ENCODE data around the gene LIPH.
A peak's percentile ranks its signal among the peaks of the same experiment; 100 is the strongest.
"Not testable (repeated sequence)": the region's sequence is repeated elsewhere in the genome, so short reads cannot be mapped to it uniquely, and the experiment has no call there.

The LIPH gene

DNA sequence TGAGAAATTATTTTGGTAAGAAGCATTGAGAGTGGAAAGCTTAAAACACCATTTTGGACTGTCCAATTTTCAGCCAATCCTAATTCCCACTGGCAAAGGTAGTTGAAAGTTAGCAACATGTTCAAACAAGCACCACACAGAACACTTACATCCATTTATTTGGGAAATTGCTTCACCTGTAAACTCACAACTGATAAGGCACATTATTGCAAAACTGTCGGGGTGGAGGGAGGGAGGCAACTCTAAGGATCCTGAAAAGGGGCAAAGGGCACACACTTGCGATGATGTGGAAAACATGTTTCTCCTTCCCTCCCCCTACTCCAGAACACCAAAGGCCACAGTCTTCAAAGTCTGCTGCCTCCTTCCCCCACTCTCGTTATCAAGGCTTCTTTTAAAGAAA, 62.9 kb downstream of the LIPH start:
- DNase-seq, result no peak

DNA sequence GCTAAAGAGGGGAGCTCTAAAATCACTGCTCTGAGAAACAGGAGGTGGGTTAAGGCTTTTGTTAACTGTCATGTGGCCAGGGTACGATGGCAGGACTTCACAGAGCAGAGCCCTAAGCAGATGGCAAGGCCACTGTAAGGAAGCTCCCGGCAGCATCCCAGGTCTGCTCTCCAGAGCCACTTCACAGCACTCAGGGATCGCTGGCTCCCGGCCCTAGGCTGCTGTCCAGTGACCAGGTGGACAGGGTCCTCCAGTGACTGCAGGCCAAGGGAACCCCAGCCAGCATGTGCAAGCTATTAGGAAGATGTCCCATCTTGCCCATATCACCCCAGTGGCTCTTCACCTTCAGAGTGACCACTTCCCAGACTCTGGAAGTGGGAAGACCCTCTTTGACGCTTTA, 63.9 kb downstream of the LIPH start:
- DNase-seq, result no peak

DNA sequence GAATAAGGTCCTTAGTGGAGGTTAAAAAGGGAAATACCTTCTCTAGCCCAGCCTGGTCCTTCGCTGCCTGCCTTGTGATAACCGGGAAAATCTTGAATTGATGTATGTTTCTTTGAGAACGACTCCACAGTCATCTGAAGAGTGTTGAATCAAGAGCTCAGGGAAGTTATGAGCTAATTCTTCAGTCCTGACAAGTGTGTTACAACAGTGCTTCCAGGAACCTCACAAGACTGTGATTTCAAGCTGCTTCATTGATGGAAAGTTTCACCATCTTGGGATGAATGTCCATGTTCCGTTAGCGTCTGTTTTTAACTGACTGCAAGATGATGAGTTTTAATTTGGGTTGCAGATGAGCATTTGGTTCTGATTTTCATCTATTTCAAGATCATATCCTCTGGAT, 66.0 kb downstream of the LIPH start:
- no peak for DNase-seq

DNA sequence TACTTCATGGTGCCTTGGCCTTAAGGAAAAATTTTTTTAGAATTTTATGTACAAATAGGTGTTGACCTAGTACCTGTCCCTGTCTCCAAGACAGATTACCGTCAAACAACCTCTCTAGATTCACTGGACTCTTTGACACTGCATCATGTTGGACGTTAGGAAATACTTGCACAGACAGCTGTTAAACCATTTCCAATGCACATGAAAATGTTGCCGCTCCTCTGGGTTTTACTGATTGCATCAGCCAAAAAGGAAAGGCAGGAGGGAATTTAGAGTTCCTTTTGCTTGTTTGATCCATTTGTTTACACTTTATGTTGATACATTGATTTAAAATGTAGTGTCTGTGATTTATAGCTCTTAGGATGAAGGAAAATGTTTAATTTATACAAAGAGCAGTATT, 68.1 kb downstream of the LIPH start:
- no peak for DNase-seq

DNA sequence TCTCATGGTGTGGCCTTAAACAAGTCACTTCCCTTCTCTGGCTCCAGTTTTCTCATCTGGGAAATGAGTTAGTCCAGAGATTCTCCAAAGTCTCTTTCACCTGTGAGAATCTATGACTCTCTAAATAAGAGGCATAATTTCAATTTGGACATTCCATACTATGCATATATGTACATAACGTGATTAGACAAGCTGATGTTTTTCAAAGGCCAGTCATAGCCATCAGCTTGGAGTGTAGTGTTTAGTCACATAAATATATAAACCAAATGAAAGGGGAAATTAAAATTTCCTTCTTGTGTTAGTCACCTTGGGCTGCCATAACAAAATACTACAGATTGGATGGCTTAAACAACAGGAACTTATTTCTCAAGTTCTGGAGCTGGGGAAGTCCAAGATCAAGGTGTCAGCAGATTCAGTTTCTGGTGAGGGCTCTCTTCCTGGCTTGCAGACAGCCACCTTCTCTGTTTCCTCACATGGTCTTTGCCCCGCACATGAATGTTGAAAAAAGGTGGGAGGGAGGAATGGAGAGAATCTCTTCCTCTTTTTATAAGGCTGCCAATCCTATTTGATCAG, 72.9 kb downstream of the LIPH start:
- DNase-seq, result no peak

DNA sequence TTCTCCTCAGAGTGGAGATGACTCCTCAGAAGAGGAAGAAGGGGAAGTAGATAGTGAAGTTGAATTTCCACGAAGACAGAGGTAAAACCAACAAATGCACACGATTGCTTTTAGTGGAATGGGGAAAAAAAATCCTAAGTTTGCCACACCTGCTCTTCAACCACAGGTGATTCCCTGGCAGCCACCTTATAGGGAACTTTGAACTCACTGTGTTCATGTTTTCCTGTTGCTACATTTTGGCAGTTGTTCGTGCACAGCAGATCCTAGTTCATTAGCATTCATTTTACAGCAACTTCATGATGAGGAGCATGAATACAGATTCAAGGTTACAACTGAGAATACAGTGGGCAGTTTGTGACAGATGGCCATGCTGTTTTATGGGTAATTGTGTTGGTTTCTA, 75.1 kb downstream of the LIPH start:
- no peak for DNase-seq

DNA sequence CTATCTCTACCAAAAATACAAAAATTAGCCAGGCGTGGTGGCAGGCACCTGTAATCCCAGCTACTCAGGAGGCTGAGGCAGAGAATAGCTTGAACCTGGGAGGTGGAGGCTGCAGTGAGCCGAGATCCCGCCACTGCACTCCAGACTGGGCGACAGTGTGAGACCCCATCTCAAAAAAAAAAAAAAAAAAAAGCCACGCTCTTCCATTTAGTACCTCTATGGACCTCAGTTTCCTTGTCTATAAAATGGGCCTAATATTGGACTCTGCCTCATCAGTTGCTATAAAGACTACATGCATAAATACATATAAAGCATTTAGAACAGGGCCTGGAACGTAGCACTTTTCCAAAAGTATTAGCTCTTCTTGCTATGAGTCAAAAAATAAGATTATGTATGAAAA, 77.5 kb downstream of the LIPH start:
- not testable (repeated sequence) for DNase-seq

DNA sequence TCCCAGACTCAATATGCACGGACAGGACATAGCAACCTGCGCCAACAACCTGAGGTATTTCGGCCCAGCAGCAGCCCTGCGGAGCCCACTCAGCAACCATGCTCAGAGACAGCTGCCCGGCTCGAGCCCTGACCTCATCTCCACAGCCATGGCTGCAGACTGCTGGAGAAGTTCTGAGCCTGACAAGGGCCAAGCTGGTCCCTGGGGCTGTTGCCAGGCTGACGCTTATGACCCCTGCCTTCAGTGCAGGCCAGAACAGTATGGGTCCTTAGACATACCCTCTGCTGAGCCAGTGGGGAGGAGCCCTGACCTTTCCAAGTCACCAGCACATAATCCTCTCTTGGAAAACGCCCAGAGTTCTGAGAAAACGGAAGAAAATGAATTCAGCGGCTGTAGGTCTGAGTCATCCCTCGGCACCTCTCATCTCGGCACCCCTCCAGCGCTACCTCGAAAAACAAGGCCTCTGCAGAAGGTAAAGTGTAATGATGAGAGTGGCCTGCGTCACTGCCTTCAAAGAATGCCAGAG, 79.0 kb downstream of the LIPH start:
- DNase-seq, result peak in 12 of 56 donors; percentile 2 to 30 (median 7)

DNA sequence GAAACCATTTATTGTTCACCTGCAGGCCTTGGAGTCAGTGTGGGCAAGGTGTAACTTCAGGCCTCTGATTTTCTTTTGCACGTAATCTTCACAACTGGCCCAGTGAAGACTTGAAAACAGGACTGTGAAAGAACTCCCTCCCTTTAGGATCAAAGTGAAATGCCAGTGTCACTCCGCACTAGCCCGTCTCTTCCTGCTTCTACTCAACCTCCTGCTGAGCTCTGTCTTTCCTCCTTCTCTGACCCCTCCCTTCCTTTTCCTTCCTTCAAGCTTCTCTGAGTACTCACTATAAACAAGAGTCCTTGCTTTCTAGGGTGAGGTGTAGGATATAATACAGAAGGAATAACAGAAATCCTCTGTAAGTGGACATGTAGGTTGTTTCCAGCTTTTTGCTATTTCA, 82.1 kb downstream of the LIPH start:
- DNase-seq, result no peak

DNA sequence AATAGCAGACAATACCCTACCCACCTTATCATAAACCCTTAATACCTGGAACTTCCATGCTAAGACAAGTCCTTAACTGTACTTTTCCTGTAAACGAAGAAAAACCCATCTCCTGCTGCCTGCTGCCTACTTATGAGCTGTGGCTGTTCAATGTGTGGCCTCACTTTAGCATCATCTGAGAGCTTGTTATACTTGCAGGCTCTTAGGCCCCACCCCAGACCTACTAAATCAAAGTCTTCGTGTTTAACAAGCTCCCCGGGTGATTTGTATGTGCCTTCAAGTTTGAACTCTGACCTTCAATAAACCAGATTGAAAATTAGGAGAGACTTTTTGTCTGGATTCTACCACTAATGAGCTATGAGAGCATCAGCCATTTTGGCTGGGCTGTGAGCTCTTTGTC, 82.8 kb downstream of the LIPH start:
- DNase-seq, result no peak

DNA sequence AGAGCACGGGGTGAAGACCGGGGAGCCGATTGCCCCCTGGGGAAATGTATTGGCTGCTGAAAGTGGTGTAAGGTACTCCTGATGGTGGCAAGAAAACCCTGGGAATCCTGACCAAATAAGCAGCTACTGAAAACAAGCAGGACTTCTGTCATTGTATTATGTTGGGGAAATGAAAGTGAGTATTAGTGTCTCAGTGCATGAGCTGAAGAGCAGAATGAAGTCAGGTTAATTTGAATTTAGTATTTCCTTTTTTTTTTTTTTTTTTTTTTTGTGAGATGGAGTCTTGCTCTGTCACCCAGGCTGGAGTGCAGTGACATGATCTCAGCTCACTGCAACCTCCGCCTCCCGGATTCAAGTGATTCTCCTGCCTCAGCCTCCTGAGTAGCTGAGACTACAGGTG, 86.3 kb downstream of the LIPH start:
- DNase-seq, result not testable (repeated sequence)

DNA sequence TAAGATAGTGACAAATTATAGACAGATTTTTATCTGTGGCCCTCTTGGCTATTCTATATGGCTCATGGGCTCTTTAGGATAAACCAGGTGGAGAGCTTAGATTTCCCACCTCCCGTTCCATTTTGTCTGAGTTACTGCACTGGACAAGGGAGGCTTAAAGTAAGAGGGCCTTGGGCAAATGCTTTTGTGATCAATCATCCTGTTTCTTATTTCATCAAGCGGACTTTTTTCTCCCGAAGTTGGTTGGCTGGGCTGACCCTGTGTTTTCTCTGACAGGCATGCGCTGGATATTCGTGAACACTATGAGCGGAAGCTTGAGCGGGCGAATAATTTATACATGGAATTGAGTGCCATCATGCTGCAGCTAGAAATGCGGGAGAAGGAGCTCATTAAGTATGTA, 86.9 kb downstream of the LIPH start:
- DNase-seq, result no peak

DNA sequence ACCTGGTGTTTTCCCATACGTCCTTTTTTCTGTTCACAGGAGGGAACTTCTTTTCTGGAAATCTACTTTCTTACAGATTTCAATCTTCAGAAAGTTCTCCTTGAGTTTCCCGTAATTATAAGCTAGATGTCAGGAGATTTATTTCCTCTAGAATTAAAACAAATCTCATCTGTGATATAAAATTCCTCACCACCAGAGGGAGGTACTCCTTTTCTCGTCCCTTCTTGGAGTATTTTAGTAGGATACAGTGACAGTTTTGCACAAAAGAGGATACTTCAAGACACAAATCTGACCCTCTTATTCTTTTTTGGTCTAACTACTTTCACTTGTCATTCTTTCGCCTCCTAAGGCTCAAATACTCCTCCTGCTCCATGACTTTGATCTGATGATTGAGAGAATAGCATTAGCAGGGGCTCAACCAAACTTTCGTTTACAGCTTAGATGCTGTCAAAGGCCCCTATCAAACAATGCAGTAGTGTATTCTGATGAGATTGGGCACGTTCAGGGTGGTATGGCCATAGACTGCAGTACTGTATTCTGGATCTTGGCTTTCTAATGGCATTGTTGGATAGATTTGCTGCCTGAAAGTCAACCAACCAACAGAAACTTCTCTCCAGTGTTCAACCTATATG, 91.6 kb downstream of the LIPH start:
- no peak for DNase-seq

DNA sequence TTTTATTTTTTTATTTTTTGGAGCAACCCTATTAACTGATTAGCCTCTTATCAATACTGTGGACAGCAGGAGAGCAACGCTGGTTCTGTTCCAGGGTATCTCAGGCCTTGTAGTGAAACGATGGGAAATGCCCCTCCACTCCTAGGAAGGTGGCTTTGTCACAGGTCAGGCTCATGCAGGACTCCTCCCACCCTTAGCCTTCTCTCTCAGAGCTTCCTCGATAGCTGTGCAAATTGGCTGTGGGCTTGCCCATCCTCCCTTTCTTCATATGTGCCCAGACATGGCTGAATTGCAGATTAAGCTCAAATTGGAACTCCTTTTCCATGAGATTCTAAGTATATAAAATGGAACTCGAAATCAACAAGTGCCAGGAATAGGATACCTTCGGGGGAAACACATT, 92.1 kb downstream of the LIPH start:
- no peak for DNase-seq

DNA sequence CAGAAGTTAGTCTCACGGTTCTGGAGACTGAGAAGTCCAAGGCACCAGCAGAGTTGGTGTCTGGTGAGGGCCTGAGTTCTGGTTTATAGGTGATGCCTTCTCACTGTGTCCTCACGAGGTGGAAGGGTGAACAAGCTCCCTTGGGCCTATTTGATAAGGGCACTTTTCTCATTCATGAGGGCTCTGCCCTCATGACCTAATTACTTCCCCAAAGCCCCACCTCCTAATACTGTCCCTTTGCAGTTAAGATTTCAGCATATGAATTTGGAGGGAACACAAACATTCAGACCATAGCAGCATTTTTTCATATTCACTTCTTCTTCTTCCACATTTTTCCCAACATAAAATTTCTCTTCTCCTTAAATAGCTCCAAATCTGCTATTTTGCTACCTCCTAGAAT, 95.0 kb downstream of the LIPH start:
- no peak for DNase-seq
